ENCODE data around the gene HNF1B. TPM values are rescaled to one million over a fixed set of nuclear protein-coding genes. Genes with fewer than 3 reads are reported as not detected.

Gene HNF1B
- total and polyA plus RNA-seq, 8 donors = 9.6 to 40.6 (median 36.1) TPM

- Histone ChIP-seq H3K4me1 (peaks cover 10 to 43% of the 10 kb centered on the region in 2 donors), H3K36me3 (peaks cover 0 to 59% of the 10 kb centered on the region in 2 donors)
- intact Hi-C loops (cut with DNase I) = no loop called here
Measured at GRCh38 chr17:37640015-37640414, 104.8 kb downstream of the HNF1B start.

GRCh38 chr17:37637956-37638355 lies 106.9 kb downstream of the HNF1B start:
- no peak for ATAC-seq
- H3K4me1 ChIP-seq = peaks cover 10 to 38% of the 10 kb centered on the region in 2 donors
- intact Hi-C loops (cut with DNase I) = no loop called here
- no peak for DNase-seq
- peaks cover 0 to 67% of the 10 kb centered on the region in 2 donors for H3K36me3 ChIP-seq
- no peaks in the 10 kb centered on the region for H3K9me3 ChIP-seq
- no peak overlapping the region for H3K27ac ChIP-seq
- TF ChIP-seq CTCF (IDR thresholded peaks at IDR 0.05) = no peak
- no peak overlapping the region for H3K4me3 ChIP-seq
- no peaks in the 10 kb centered on the region for H3K27me3 ChIP-seq

More at GRCh38 chr17:37640015-37640414, 104.8 kb downstream of the HNF1B start:
- Histone ChIP-seq H3K27me3 (peaks cover 0 to 9% of the 10 kb centered on the region in 2 donors), H3K9me3 (no peaks in the 10 kb centered on the region), H3K4me3 (no peak overlapping the region), H3K27ac (no peak overlapping the region)
- DNase-seq = no peak
- TF ChIP-seq CTCF (IDR thresholded peaks at IDR 0.05) = no peak
- no peak for ATAC-seq

Other genes starting within 250 kb of the HNF1B start
- gene SYNRG, start 135.6 kb downstream of the HNF1B start, total RNA-seq = 10 to 100 TPM; 38.6 to 41.2 TPM
- 10 to 100 TPM; 37.1 to 48.4 (median 44.1) TPM for gene SYNRG, start 135.6 kb downstream of the HNF1B start, polyA plus RNA-seq (ENCODE audit: insufficient read length in 6 of 6)
- gene DDX52, start 101.6 kb downstream of the HNF1B start, total RNA-seq = 10 to 100 TPM; 23.7 to 24.3 TPM
- 10 to 100 TPM; 34.5 to 41.6 (median 38.4) TPM for gene DDX52, start 101.6 kb downstream of the HNF1B start, polyA plus RNA-seq (ENCODE audit: insufficient read length in 6 of 6)
- gene TBC1D3K, start 179.4 kb upstream of the HNF1B start, total RNA-seq = not detected
- gene TBC1D3K, start 179.4 kb upstream of the HNF1B start, polyA plus RNA-seq (ENCODE audit: insufficient read length in 6 of 6) = 1 to 10 TPM in 1 of 6 donors, not detected in 5; 1.0 TPM
- 10 to 100 TPM; 12.1 to 13.3 TPM for gene TBC1D3L, start 244.0 kb upstream of the HNF1B start, total RNA-seq
- 10 to 100 TPM; 19.2 to 40.5 (median 31.2) TPM for gene TBC1D3L, start 244.0 kb upstream of the HNF1B start, polyA plus RNA-seq (ENCODE audit: insufficient read length in 6 of 6)